GM19468 (cell line): ENCODE measurements around the gene STRIP1.

Source experiments
- ATAC-seq: cut with Tn5 transposase; IDR thresholded peaks from one replicate; pipeline ENCODE4 v1.9.1; 2021; ENCODE audit warnings: mild to moderate bottlenecking, moderate library complexity, moderate number of reproducible peaks; ENCODE audit not compliant: unreplicated experiment; ENCODE audit errors: extremely low read depth

Gene STRIP1, protein sequence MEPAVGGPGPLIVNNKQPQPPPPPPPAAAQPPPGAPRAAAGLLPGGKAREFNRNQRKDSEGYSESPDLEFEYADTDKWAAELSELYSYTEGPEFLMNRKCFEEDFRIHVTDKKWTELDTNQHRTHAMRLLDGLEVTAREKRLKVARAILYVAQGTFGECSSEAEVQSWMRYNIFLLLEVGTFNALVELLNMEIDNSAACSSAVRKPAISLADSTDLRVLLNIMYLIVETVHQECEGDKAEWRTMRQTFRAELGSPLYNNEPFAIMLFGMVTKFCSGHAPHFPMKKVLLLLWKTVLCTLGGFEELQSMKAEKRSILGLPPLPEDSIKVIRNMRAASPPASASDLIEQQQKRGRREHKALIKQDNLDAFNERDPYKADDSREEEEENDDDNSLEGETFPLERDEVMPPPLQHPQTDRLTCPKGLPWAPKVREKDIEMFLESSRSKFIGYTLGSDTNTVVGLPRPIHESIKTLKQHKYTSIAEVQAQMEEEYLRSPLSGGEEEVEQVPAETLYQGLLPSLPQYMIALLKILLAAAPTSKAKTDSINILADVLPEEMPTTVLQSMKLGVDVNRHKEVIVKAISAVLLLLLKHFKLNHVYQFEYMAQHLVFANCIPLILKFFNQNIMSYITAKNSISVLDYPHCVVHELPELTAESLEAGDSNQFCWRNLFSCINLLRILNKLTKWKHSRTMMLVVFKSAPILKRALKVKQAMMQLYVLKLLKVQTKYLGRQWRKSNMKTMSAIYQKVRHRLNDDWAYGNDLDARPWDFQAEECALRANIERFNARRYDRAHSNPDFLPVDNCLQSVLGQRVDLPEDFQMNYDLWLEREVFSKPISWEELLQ

DNA sequence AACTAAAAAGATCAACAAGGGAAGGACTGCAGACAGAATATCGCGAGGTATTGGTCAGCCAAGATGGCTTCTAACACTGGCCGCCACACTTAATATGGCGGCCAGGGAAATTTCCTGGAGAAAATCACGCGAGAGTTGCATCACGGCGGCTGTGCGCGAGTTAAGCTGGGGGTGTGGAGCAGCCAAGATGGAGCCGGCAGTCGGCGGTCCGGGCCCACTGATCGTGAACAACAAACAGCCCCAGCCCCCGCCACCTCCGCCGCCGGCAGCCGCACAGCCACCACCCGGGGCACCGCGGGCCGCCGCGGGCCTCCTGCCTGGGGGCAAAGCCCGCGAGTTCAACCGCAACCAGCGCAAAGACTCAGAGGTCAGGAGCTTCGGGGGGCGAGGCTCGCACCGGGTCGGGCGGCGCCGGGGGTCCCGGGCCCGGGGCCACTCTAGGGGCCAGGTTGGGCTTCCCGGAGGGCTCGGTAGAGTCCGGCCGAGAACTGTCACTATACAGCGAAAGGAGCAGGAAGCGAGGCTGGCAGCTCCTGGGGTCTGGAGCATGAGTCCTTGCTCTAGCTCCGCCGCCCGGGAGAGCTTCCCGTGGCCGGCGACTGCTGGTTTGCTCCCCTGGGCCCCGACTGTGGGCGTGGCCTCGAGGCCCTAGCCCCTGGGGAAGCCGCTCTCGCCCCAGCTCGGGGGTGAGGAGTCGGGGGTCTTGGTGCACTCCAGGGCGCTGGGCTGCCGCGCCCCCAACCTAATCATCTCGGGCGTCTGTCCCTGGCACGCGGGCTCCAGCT is at the start of gene STRIP1:
STRIP1 (plus strand) TSS at position 174 of the 785 bp plus-strand sequence; CDS start at position 188, 14 bp downstream.
- ATAC-seq: peak; percentile 72

DNA sequence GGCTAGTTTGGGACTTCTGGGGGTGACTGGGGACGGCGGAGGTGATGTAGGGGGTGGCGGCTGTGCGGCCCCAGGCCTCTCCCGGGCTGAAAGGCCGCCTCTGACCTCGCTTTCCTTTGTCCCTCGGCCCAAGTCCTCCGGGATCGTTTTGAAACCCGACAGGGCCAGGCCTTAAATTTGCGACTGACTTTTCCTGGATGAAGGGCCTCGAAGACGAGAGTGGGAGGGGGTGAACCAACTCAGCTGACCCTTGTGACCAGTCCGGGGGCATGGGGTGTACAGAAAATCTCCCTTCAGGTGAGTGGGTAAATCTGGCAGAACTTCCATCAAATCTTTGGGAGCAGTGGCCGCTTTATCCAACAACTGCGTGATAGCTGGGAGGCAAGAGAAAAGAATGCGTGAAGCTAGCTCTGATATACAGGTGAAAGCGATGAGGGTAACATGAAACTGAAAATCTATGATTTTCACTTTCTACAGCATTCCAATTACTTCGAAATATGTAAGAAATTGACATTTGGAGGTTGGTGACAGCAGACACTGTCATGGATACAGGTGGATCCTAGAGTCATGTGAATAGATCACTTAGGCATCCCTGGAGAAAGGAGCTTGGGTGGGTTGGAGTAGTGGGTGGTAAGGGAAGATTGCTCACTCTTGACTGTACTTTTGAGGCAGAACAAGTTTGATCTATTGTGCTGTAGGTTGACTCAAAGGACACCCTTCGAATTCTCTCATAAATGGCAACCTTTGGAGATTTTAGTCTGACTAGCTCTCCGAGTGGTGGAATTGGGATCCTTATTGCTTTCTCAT is 49.0 kb upstream of the STRIP1 start:
- no peak for ATAC-seq

DNA sequence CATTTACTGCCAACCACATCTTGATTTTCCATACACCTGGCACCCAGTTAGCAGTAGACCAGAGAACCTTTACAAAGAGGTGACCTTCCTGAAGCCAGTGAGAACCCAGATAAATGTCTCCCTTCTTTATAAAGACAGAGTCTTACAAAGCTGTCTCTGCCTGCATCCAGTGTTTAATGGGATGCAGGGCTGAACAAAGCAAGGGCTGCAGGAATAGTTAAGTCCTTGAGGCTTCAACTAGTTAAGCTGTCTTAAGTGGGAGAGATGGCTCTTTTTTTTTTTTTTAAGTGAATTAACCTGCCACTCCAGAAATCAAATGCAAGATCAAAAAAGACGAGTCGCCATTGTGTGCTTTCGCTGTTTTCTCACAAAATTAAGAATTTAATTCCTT is 48.4 kb upstream of the STRIP1 start:
- ATAC-seq: no peak

DNA sequence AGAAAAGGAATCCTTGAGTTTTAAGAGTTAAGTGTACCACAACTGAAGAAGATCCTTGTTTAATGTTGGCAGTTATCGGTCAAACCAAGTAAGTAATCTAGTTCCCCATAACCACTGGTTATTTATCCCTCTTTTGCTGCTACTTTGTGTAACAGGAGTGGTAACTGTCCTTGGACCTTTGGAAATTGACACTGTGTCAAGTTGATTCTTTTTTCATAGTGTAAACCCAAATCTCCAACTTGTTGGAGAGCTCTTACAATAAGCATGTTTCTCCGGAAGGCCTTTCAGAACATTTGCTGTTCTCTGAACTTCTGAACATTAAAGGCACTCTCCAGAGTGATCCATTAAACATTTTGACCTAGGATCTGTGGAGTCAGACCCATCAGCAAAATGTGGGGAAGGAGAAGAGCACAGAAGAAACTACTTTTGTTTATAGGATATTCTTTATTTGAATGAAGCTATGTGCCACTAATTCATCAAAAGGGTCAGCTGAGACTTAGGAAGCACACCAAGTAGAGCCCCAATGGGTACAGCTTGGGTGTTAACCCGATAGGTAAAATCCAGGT is 46.0 kb upstream of the STRIP1 start:
- no peak for ATAC-seq

DNA sequence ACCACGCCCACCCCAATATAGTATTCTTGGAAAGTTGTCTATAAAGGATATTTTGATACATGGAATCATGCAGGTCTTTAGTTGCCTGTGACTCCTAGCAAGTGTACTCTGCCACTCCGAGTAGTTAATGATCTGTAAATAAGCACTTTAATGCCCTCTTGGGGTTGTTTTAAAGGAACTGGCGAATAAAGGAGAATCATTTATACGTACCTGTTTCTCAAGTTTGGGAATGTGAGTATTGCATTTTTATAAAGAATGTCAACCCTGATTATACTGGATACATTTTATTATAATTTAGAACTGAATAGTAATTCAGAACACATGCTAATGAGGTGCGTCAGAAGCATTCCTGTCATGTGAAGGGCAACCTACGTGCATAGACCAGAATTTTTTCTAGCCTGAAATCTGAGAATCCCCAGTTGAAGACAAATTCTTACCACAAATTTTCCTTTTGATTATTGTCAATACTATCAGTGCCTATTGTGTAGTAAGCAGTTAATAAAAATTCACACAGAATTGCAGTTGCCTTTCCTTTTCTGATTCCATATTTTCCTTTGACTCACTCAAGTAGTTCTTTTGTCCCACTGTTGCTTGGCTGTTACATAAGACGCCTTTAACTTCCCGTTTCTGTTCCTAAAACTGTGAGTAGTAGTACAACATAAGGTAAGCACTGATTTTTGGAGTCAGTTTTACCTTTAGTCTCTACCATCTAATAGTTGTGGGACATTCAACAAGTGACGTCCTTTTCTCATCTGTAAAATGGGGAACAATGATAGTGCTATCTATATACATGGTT is 44.7 kb upstream of the STRIP1 start:
- no peak for ATAC-seq

DNA sequence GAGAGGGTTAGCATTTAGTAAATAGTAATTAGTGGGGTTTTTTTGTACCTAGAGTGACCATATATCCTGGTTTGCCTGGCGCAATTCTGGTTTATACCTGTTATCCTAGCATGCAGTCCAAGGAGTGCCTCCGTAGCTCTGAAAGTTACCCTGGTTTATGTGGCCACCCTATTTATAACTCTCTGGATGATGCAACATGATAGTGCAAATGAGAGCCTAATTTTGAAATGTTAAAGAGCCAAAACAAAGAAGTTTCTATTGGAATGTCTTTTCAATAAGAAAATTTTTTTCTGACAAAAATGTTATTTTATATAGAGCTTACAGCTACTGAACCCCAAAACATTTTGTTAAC is 44.1 kb upstream of the STRIP1 start:
- no peak for ATAC-seq

DNA sequence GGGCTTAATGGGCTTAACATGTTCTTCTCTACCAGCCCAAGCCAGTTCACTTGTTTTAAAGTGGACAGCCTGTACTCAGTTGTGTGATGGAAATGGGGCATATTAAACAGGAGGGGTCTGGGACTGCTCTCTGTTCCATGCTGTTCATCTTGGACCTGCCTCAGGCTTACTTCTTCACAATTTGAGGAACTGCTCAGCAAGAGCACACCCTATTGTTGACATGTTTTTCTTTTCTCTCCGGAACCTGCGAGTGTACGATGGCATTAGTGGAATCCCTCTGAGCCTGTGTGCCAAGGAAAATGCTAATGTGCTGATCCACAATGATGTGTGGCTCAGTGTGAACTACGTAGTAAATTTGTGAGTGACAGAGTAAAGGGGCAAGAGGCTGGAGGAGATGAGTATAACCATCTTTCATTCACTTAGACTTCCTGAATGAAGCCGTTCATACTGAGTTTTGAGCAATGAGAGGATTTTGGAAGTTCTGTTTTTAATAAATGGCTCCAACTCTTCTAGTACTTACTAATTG is 43.0 kb upstream of the STRIP1 start:
- ATAC-seq: no peak

DNA sequence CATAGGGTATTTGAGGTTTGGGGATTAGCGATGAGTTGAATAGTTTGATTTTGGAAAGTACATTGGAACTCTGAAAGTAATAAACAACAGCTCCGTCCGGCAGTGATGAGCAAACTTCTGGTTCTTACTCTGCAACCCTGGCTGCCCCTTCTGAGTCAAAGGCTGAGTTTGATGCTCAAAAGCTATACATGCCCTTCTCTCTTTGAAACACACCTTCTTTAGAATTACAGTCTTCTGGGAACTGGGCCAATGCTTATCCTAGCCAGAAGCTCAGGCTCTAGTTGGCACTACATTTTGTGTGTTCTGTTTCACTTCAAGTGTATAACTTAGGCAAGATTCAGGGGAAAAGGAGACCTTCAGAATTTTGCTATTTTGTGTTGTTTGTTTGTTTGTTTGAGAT is 40.5 kb upstream of the STRIP1 start:
- ATAC-seq: no peak

DNA sequence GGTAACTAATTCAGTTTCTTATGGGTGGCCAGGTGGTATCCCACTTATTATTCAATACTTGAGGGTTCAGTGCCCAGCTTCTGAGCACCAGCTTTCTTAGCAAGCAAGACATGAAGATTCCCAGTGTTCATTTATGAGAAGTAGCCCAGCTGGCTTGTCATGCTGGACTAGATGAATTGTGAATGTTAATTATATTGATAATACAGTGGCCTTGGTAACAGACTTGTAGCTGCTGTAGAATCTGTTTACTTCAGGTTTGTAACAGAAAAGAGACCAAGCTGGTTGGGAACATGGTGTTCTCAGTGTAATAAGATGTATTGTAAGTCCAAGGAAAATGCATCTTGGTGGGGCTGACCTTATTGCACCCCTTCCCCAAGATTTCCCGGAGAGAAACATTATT is 39.8 kb upstream of the STRIP1 start:
- ATAC-seq: no peak

DNA sequence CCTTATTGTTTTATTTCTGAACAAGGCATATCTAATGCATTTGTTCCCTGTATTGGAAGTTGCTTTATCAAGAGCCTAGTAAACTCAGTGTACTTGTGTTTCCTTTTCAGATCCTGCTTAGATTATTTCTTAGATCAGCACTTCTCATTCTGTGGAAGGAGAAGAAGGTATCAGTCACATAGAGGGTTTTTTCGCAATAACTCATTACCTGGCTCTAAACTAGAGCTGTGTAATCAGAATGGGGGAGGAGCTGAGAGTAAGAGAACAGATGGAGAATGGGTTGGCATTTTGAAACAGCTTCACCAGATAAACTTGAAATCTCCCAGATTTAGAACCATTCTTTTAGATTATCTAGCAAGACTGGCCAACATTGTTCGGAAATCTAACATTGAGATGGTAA is 38.9 kb upstream of the STRIP1 start:
- no peak for ATAC-seq

DNA sequence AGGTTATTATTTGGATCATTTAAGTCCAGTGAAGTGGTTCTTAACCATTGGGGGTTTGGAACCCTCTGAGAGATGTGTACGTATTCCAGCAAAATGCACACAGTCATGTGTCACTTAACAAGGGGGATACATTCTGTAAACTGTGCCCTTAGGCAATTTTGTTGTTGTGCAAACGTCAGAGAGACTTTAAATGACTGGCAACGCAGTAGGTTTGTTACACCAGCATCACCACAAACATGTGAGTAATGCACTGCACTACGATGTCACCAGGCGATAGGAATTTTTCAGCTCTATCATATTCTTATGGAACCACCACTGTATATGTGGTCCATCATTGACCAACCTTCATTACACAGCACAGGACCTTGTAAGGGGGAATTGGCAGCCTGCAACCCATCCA is 37.9 kb upstream of the STRIP1 start:
- no peak for ATAC-seq

DNA sequence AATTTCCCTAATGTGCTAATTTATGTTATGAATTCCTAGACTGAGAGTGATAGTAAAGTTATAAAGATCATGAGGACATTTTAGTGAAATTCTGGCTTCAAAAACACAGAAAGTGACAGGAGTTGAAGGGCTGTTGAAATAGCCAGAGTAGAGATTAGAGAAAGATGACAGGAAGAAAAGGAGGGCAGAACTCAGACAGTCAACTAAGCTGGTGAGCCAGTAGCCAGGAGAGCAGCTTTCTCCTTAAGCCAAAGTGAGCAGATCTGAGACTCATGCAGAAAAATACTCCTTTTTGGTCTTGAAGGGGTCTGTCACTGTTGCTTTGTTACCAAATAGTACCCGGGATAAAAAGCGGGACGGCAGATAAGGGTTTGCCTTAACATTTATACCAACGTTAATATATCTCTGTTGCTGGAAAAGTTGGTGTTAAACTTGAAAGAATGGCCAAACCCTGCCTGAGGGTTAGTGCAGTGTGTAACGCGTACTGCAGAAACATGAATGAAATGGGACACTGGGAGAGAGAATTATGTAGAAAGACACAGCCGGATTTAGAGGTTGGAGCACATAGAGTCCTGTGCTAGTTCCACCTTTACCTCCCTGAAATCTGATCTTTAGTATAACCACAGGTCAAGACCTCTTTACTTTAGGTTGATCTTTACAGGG is 37.1 kb upstream of the STRIP1 start:
- no peak for ATAC-seq

DNA sequence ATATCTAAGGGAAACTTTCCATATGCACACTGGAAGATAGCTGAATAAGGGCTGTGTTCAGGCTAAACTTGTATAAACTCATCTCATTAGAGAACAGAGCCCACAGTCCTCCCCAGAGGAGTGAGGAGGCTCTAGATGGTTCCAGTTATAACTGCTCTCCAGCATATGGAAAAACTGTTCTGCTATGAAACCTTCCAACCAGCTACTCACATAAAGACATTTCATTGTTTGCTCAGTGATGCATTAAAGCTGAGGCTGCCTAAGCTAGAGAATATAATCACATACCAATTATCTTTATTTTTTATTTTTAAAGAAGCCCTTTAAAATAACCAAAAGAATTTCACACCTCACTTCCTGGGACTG is 36.6 kb upstream of the STRIP1 start:
- no peak for ATAC-seq

DNA sequence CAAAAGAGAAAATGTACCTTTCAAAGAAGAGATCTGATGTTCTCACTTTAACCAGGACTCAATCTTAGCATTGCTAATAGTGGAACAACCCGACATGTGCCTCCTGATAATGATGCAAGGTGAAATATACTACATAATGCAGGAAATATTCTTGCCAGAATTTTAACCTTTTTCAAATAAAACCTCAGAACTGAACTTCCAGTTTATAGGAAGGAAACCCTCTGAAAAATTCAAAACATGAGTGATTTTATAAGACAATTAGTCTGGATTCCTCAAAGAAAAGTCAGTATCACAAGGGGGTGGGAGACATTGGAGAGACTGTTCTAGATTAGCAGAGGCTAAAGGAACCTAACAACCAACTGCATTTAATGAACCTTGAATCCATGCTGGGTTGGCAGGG is 31.7 kb upstream of the STRIP1 start:
- no peak for ATAC-seq

DNA sequence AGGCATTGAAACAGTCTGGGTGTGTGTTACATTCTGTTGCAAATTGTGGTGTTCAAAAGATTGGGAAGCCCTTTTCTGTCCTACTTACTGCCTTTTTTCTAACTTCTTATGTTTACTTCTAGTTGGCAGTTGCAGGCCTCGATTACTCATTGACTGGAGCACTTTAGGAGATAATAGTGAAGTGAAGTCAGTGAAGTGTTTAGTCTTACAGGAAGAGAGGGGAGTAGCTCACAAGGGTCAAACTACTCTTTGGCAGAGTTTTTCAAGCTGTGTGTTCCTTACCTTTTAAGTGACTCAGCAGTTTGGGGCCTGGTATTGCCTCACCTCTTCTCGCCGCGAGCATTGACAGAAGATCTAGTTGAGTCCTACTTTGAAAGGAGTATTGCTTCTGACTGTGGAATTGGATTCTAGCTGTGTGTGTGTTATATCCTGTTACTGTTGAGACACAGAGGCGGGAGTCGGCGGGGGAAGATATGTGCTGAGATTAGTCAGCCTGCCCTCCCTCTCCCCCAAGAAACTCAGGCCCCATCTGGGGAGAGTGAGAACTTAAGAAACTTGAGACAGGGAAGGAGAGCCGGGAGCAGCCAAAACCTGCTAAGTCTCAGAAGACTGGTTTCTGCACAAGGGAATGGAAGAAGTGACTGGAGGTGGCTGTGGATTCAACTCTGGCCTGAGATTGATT is 30.5 kb upstream of the STRIP1 start:
- ATAC-seq: peak; percentile 18

DNA sequence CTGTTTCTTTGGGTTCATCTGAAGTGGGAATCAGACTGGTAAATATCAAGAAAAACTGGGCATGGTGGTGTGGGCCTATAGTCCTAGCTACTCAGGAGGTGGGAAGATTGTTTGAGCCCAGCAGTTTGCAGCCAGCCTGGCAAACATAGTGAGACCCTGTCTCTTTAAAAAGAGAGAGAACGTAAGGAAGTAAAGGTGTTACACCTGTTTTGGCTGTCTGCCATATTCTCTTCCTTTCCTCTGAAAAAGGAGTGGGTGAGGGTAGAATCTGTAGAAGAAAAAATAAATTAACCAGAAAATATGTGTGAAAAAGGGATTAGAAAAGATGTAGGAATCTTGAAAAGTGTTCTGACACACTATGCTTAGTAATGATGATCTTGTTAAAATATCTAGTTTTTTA is 29.8 kb upstream of the STRIP1 start:
- ATAC-seq: no peak

DNA sequence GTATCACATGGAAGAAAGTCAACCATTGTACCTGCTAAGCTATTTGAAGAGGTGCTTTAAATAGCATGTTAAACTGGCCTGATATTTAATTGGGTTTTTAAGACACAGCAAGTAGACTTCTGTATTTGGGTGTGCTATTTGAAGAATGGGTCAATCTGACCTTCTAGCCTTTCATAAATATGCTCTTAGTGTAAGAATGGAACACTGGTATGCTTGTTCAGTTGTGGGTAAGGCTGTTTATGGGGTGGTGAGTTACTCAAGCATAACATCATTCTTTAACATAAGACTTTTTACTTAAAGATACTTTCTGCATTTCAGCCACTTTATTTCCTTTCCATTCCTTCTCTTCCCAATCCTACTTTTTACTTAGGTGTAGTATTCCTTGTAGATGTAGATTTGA is 28.5 kb upstream of the STRIP1 start:
- no peak for ATAC-seq

DNA sequence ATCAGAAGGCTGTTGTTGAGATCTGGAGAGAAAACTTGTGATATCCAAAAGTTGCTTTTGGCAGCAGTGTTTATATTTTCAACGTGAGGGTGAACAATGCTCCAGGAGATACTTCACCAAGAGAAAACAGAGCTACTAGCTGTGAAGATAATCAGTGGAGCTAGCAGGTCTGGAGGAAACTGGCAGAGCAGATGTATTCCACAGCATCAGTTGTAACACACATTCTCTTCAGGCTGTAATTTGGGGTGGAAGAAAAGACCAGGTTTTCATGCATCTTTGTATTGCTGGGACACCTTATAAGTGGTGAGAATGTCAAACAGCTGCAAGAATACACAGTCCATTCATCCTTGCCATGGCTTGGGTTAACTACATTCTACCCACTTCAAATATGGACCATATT is 27.9 kb upstream of the STRIP1 start:
- ATAC-seq: no peak
